ENCODE data around the gene PRR5.

The PRR5 gene

DNA sequence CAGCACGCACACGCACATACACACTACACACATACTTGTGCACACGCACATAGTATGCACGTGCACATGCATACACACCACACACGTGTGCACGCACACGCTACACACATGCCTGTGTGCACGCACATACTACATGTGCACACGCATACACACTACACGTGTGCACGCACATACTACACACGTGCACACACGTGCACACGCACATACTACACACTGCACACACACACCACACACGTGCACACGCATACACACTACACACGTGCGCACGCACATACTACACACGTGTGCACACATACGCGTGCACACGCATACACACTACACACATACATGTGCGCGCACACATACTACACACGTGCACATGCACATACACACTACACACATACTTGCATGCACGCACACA is 30.7 kb downstream of the PRR5 start:
- Histone ChIP-seq H3K79me2 (ENCODE audit: control insufficient read depth, low read length) (no peaks in the 10 kb centered on the region), H3K36me3 (ENCODE audit: control insufficient read depth, low read length) (no peaks in the 10 kb centered on the region), H3K27ac (ENCODE audit: low read depth, low read length) (no peak overlapping the region), H3K4me3 (ENCODE audit: low read length) (no peak overlapping the region), H3K27me3 (ENCODE audit: control insufficient read depth, low read length) (no peaks in the 10 kb centered on the region), H3F3A (ENCODE audit: control insufficient read depth, insufficient read depth) (no peaks in the 10 kb centered on the region), H3K9me3 (ENCODE audit: control insufficient read depth, insufficient read depth, low read length) (peaks cover 4% of the 10 kb centered on the region; the same call in 1 of the 2 replicates), H3K4me2 (ENCODE audit: low read length) (no peak overlapping the region), H3K4me1 (ENCODE audit: control insufficient read depth, low read length) (no peaks in the 10 kb centered on the region), H4K20me1 (ENCODE audit: control insufficient read depth, insufficient read depth, low read depth, low read length) (no peaks in the 10 kb centered on the region), H3K9me2 (replicated peaks; ENCODE audit: control insufficient read depth, low read length) (no peaks in the 10 kb centered on the region)
- TF ChIP-seq, protein P1, sequence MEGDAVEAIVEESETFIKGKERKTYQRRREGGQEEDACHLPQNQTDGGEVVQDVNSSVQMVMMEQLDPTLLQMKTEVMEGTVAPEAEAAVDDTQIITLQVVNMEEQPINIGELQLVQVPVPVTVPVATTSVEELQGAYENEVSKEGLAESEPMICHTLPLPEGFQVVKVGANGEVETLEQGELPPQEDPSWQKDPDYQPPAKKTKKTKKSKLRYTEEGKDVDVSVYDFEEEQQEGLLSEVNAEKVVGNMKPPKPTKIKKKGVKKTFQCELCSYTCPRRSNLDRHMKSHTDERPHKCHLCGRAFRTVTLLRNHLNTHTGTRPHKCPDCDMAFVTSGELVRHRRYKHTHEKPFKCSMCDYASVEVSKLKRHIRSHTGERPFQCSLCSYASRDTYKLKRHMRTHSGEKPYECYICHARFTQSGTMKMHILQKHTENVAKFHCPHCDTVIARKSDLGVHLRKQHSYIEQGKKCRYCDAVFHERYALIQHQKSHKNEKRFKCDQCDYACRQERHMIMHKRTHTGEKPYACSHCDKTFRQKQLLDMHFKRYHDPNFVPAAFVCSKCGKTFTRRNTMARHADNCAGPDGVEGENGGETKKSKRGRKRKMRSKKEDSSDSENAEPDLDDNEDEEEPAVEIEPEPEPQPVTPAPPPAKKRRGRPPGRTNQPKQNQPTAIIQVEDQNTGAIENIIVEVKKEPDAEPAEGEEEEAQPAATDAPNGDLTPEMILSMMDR (IDR thresholded peaks at IDR 0.05; ENCODE audit: low read depth, low read length, poor library complexity, severe bottlenecking), result no peak
- TF ChIP-seq EZH2phosphoT487 (IDR thresholded peaks at IDR 0.05; ENCODE audit: borderline replicate concordance, low read length), result no peak

DNA sequence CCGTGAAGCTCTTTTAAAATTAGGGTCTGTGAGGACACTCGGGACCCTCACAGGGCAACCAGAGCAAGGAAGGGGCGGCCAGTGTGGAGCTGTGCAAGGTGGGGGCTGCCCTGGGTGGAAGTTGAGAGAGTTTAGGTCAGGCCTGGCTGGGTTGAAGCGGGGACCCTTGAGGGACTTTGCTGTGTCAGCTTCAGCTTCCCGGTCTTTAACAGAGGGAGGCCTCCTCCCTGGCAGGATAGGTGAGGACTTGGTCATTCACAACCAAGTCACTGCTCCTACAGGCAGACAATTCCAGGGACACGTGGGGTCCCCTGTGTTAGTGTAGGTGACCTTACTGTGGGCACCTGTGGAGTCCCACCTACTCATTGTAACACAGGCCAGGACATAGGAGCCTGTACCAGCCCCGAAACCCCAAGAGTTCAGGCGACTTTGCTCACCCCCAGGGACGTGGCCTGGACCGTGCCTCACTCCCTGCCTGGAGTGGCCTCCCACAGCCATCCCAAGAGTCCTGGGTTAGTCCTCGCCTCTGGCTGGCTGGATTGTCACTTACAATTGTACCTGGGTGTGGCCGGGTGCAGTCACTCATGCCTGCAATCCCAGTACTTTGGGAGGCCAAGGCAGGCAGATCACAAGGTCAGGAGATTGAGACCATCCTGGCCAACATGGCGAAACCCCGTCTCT is 31.6 kb downstream of the PRR5 start:
- Histone ChIP-seq H3K36me3 (ENCODE audit: control insufficient read depth, low read length) (no peaks in the 10 kb centered on the region), H3K79me2 (ENCODE audit: control insufficient read depth, low read length) (no peaks in the 10 kb centered on the region), H3F3A (ENCODE audit: control insufficient read depth, insufficient read depth) (no peaks in the 10 kb centered on the region), H3K9me3 (ENCODE audit: control insufficient read depth, insufficient read depth, low read length) (peaks cover 4% of the 10 kb centered on the region; the same call in 1 of the 2 replicates), H4K20me1 (ENCODE audit: control insufficient read depth, insufficient read depth, low read depth, low read length) (no peaks in the 10 kb centered on the region), H3K4me1 (ENCODE audit: control insufficient read depth, low read length) (no peaks in the 10 kb centered on the region), H3K9me2 (replicated peaks; ENCODE audit: control insufficient read depth, low read length) (no peaks in the 10 kb centered on the region), H3K4me2 (ENCODE audit: low read length) (no peak overlapping the region), H3K27ac (ENCODE audit: low read depth, low read length) (no peak overlapping the region), H3K27me3 (ENCODE audit: control insufficient read depth, low read length) (no peaks in the 10 kb centered on the region), H3K4me3 (ENCODE audit: low read length) (no peak overlapping the region)
- TF ChIP-seq EZH2phosphoT487 (IDR thresholded peaks at IDR 0.05; ENCODE audit: borderline replicate concordance, low read length), result no peak
- TF ChIP-seq, protein P1 (IDR thresholded peaks at IDR 0.05; ENCODE audit: low read depth, low read length, poor library complexity, severe bottlenecking), result no peak

DNA sequence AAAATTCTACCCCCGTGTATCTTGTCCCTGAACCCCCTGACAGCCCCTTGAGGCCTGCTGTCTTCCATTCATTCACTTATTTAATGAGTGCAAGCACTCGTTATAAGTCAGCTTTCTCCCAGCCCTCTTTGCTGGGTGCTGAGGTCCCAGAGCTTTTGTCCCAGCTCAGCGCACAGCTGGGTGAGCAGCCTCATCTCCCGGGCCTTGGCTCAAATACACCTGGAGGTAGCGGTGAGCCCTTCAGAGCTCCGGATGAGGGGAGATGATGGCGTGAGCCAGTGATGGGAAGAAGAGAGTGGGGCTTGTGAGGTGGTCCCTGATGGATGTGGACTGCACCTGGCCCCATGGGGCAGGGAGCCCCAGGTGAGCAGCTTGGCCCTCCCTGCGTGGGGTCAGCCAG is 32.3 kb downstream of the PRR5 start:
- Histone ChIP-seq H3K9me2 (replicated peaks; ENCODE audit: control insufficient read depth, low read length) (no peaks in the 10 kb centered on the region), H4K20me1 (ENCODE audit: control insufficient read depth, insufficient read depth, low read depth, low read length) (no peaks in the 10 kb centered on the region), H3K27ac (ENCODE audit: low read depth, low read length) (no peak overlapping the region), H3K27me3 (ENCODE audit: control insufficient read depth, low read length) (no peaks in the 10 kb centered on the region), H3K9me3 (ENCODE audit: control insufficient read depth, insufficient read depth, low read length) (peaks cover 4% of the 10 kb centered on the region; the same call in 1 of the 2 replicates), H3F3A (ENCODE audit: control insufficient read depth, insufficient read depth) (no peaks in the 10 kb centered on the region), H3K4me3 (ENCODE audit: low read length) (no peak overlapping the region), H3K79me2 (ENCODE audit: control insufficient read depth, low read length) (no peaks in the 10 kb centered on the region), H3K4me2 (ENCODE audit: low read length) (no peak overlapping the region), H3K36me3 (ENCODE audit: control insufficient read depth, low read length) (no peaks in the 10 kb centered on the region), H3K4me1 (ENCODE audit: control insufficient read depth, low read length) (no peaks in the 10 kb centered on the region)
- no peak for TF ChIP-seq EZH2phosphoT487 (IDR thresholded peaks at IDR 0.05; ENCODE audit: borderline replicate concordance, low read length)
- TF ChIP-seq, protein P1 (IDR thresholded peaks at IDR 0.05; ENCODE audit: low read depth, low read length, poor library complexity, severe bottlenecking), result no peak

All from DOHH2 (cell line).